H9 (cell line): ENCODE measurements around the gene SLC34A1. TPM values are rescaled to one million over a fixed set of nuclear protein-coding genes. Genes with fewer than 3 reads are reported as not detected.

ENCODE experiments used
- DNase-seq: peaks from one replicate; pipeline ENCODE4 v3.0.0-alpha.2; 2017
- H2AFZ ChIP-seq: one replicate; pipeline ENCODE4 v1.6.1; 2013; ENCODE audit warnings: mild to moderate bottlenecking, low read length, control low read depth, moderate library complexity
- H2AK5ac ChIP-seq: 2 replicates; pipeline ENCODE4 v1.6.1; 2013; ENCODE audit warnings: low read length, control low read depth, mixed read lengths; ENCODE audit not compliant: insufficient read length
- H2BK120ac ChIP-seq: one replicate; pipeline ENCODE4 v1.6.1; 2013; ENCODE audit warnings: low read depth, mild to moderate bottlenecking, low read length, control low read depth, inconsistent platforms; ENCODE audit not compliant: poor library complexity, severe bottlenecking
- H2BK12ac ChIP-seq: 2 replicates; pipeline ENCODE4 v1.6.1; 2013; ENCODE audit warnings: low read length, control low read depth, mixed read lengths, low read depth; ENCODE audit not compliant: insufficient read length
- H2BK15ac ChIP-seq: 2 replicates; pipeline ENCODE4 v1.6.1; 2013; ENCODE audit warnings: low read depth, low read length, control low read depth
- H2BK20ac ChIP-seq: one replicate; pipeline ENCODE4 v1.6.1; 2013; ENCODE audit warnings: low read depth, mild to moderate bottlenecking, low read length, control low read depth, inconsistent platforms; ENCODE audit not compliant: poor library complexity, severe bottlenecking
- H2BK5ac ChIP-seq: 2 replicates; pipeline ENCODE4 v1.6.1; 2013; ENCODE audit warnings: low read length, control low read depth, mixed read lengths; ENCODE audit not compliant: insufficient read length
- H3K14ac ChIP-seq: 2 replicates; pipeline ENCODE4 v1.6.1; 2013; ENCODE audit warnings: low read length, control low read depth; ENCODE audit not compliant: insufficient read depth
- H3K18ac ChIP-seq: 2 replicates; pipeline ENCODE4 v1.6.1; 2013; ENCODE audit warnings: low read depth, mild to moderate bottlenecking, mixed read lengths, low read length, control low read depth; ENCODE audit not compliant: insufficient read length
- H3K23ac ChIP-seq: 2 replicates; pipeline ENCODE4 v1.6.1; 2013; ENCODE audit warnings: low read length, control low read depth, mixed read lengths, low read depth; ENCODE audit not compliant: insufficient read length
- H3K23me2 ChIP-seq: 2 replicates; pipeline ENCODE4 v1.6.1; 2013; ENCODE audit warnings: low read depth, mild to moderate bottlenecking, mixed read lengths, low read length, control low read depth; ENCODE audit not compliant: insufficient read length, poor library complexity, severe bottlenecking
- H3K27ac ChIP-seq: 2 replicates; pipeline ENCODE4 v1.5.1; 2013; ENCODE audit warnings: low read length, control low read depth, mixed read lengths, low read depth; ENCODE audit not compliant: insufficient read length
- H3K27me3 ChIP-seq: 2 replicates; pipeline ENCODE4 v1.6.1; 2013; ENCODE audit warnings: low read length, control low read depth, inconsistent platforms; ENCODE audit not compliant: insufficient read depth
- H3K4ac ChIP-seq: 2 replicates; pipeline ENCODE4 v1.6.1; 2013; ENCODE audit warnings: low read depth, mild to moderate bottlenecking, control low read depth, inconsistent platforms, low read length, moderate library complexity
- H3K4me1 ChIP-seq: 2 replicates; pipeline ENCODE4 v1.6.1; 2013; ENCODE audit warnings: low read length, control low read depth, inconsistent platforms; ENCODE audit not compliant: insufficient read depth
- H3K4me2 ChIP-seq: 2 replicates; pipeline ENCODE4 v1.6.1; 2013; ENCODE audit warnings: low read length, control low read depth, mixed read lengths; ENCODE audit not compliant: insufficient read length, insufficient read depth
- H3K56ac ChIP-seq: 2 replicates; pipeline ENCODE4 v1.6.1; 2013; ENCODE audit warnings: low read depth, mild to moderate bottlenecking, mixed read lengths, low read length, control low read depth; ENCODE audit not compliant: insufficient read length
- H3K79me1 ChIP-seq: 2 replicates; pipeline ENCODE4 v1.6.1; 2013; ENCODE audit warnings: low read depth, mild to moderate bottlenecking, moderate library complexity, low read length, control low read depth, inconsistent platforms; ENCODE audit not compliant: insufficient read depth, poor library complexity, severe bottlenecking
- H3K79me2 ChIP-seq: 2 replicates; pipeline ENCODE4 v1.6.1; 2013; ENCODE audit warnings: low read length, control low read depth, inconsistent platforms; ENCODE audit not compliant: insufficient read depth
- H3K9ac ChIP-seq: 2 replicates; pipeline ENCODE4 v1.6.1; 2013; ENCODE audit warnings: low read length, control low read depth, mixed read lengths; ENCODE audit not compliant: insufficient read length; ENCODE audit errors: extremely low read depth
- H3K9me3 ChIP-seq: one replicate; pipeline ENCODE4 v1.6.1; 2013; ENCODE audit warnings: low read depth, low read length, inconsistent platforms; ENCODE audit not compliant: control insufficient read depth
- H3T11ph ChIP-seq: one replicate; pipeline ENCODE4 v1.6.1; 2013; ENCODE audit warnings: mild to moderate bottlenecking, low read length, control low read depth, inconsistent platforms
- H4K20me1 ChIP-seq: one replicate; pipeline ENCODE4 v1.6.1; 2013; ENCODE audit not compliant: control insufficient read depth, insufficient read length, insufficient read depth
- H4K5ac ChIP-seq: 2 replicates; pipeline ENCODE4 v1.6.1; 2013; ENCODE audit warnings: low read depth, mild to moderate bottlenecking, mixed read lengths, low read length, control low read depth; ENCODE audit not compliant: insufficient read length
- H4K8ac ChIP-seq: replicated peaks from 2 replicates; pipeline ENCODE4 v1.6.1; 2013; ENCODE audit warnings: low read length, control low read depth, mixed read lengths, low read depth; ENCODE audit not compliant: insufficient read length
- H4K91ac ChIP-seq: 2 replicates; pipeline ENCODE4 v1.6.1; 2013; ENCODE audit warnings: low read depth, mild to moderate bottlenecking, moderate library complexity, mixed read lengths, low read length, control low read depth; ENCODE audit not compliant: insufficient read length
- H3K27ac Mint-ChIP-seq, 3 experiments: 2 replicates in 2 of 3; 3 replicates in 1 of 3; pipeline ENCODE4 v1.8.0; 2020 to 2021; ENCODE audit warnings: mixed read lengths in 3 of 3, mild to moderate bottlenecking in 1 of 3, moderate library complexity in 1 of 3
- H3K27me3 Mint-ChIP-seq: 2 replicates; pipeline ENCODE4 v1.8.0; 2021; ENCODE audit warnings: low read depth, mild to moderate bottlenecking, moderate library complexity, mixed read lengths
- H3K36me3 Mint-ChIP-seq, 3 experiments: 2 replicates in 2 of 3; 3 replicates in 1 of 3; pipeline ENCODE4 v1.8.0; 2020 to 2021; ENCODE audit warnings: low read depth in 3 of 3, mixed read lengths in 3 of 3; ENCODE audit not compliant: insufficient read depth in 1 of 3
- H3K4me1 Mint-ChIP-seq, 2 experiments: 2 replicates each; pipeline ENCODE4 v1.8.0; 2020; ENCODE audit warnings: mixed read lengths in 2 of 2
- H3K4me3 Mint-ChIP-seq, 2 experiments: 2 replicates in 1 of 2; 3 replicates in 1 of 2; pipeline ENCODE4 v1.8.0; 2020 to 2021; ENCODE audit warnings: mild to moderate bottlenecking in 2 of 2, mixed read lengths in 2 of 2, moderate library complexity in 1 of 2
- H3K9me3 Mint-ChIP-seq, 2 experiments: 2 replicates in 1 of 2; 3 replicates in 1 of 2; pipeline ENCODE4 v1.8.0; 2020; ENCODE audit warnings: mild to moderate bottlenecking in 2 of 2, mixed read lengths in 2 of 2, moderate library complexity in 1 of 2
- CTCF ChIP-seq: fragments of 200-600 bp; sonication (generic); conservative IDR thresholded peaks from 3 replicates; pipeline ENCODE4 v1.8.0; 2021; ENCODE audit warnings: antibody characterized with exemption, mild to moderate bottlenecking
- WGBS: extraction: QIAGEN DNeasy Blood & Tissue Kit; methylation state at CpG from one replicate; pipeline ENCODE4 v1.1.7; 2013; ENCODE audit warnings: missing lambda C conversion rate, low lambda C conversion rate, mixed read lengths; ENCODE audit not compliant: insufficient read length; ENCODE audit errors: extremely low coverage; 5-methylcytosine and 5-hydroxymethylcytosine counted together
- total RNA-seq: library from RNA; stranded (reverse); gene quantifications from 2 replicates; pipeline ENCODE4 v1.2.1, GENCODE V29; 2021

Gene SLC34A1
- total RNA-seq, 1 experiment from 2014 or later = not detected

- Histone ChIP-seq H2BK15ac (no peak overlapping the region), H2AK5ac (no peak overlapping the region), H4K5ac (no peak overlapping the region), H2BK12ac (no peak overlapping the region), H3K9ac (no peak overlapping the region), H3K4ac (no peak overlapping the region), H3K4me2 (no peak overlapping the region), H4K20me1 (no peaks in the 10 kb centered on the region), H3K79me2 (no peaks in the 10 kb centered on the region; the same call in 1 of the 2 replicates), H3K27ac (no peak overlapping the region), H2BK20ac (no peak overlapping the region), H3K23ac (no peak overlapping the region), H3K56ac (no peak overlapping the region), H3K23me2 (peaks cover 4% of the 10 kb centered on the region), H3K27me3 (no peaks in the 10 kb centered on the region), H3K4me1 (no peaks in the 10 kb centered on the region; the same call in 1 of the 2 replicates), H3T11ph (no peak overlapping the region), H4K91ac (no peak overlapping the region), H2AFZ (no peak overlapping the region), H3K9me3 (no peaks in the 10 kb centered on the region), H3K79me1 (no peaks in the 10 kb centered on the region), H2BK120ac (no peak overlapping the region), H4K8ac (no peak overlapping the region), H3K18ac (no peak overlapping the region), H2BK5ac (no peak overlapping the region), H3K14ac (no peak overlapping the region)
- Mint-ChIP-seq H3K36me3 (peaks cover 0 to 4% (median 0%) of the 10 kb centered on the region in 3 experiments; a peak in 1 of 7 replicates), H3K9me3 (no peaks in the 10 kb centered on the region), H3K4me3 (no peak overlapping the region), H3K27ac (no peak overlapping the region), H3K27me3 (peaks cover 5% of the 10 kb centered on the region; the same call in 1 of the 2 replicates), H3K4me1 (peaks cover 18 to 23% of the 10 kb centered on the region in 2 experiments)
- WGBS = no CpG with 5 or more reads among the region's 2 CpGs
- no peak for TF ChIP-seq CTCF
- no peak for DNase-seq
Observed at GRCh38 chr5:177423671-177424070, 39.4 kb downstream of the SLC34A1 start.
